Measurements from ENCODE around the gene TNFRSF18.
"Not testable (repeated sequence)": the region's sequence is repeated elsewhere in the genome, so short reads cannot be mapped to it uniquely, and the experiment has no call there.

Gene TNFRSF18

GRCh38 chr1:1179983-1180861, 26.2 kb downstream of the TNFRSF18 start:
- in situ Hi-C loops (cut with HindIII; ENCODE audit: low sequenced_read_pairs): no loop called here

GRCh38 chr1:1179346-1179982, 26.9 kb downstream of the TNFRSF18 start:
- in situ Hi-C loops (cut with HindIII; ENCODE audit: low sequenced_read_pairs): no loop called here

GRCh38 chr1:1178794-1179331, 27.5 kb downstream of the TNFRSF18 start:
- in situ Hi-C loops (cut with HindIII; ENCODE audit: low sequenced_read_pairs): no loop called here

DNA sequence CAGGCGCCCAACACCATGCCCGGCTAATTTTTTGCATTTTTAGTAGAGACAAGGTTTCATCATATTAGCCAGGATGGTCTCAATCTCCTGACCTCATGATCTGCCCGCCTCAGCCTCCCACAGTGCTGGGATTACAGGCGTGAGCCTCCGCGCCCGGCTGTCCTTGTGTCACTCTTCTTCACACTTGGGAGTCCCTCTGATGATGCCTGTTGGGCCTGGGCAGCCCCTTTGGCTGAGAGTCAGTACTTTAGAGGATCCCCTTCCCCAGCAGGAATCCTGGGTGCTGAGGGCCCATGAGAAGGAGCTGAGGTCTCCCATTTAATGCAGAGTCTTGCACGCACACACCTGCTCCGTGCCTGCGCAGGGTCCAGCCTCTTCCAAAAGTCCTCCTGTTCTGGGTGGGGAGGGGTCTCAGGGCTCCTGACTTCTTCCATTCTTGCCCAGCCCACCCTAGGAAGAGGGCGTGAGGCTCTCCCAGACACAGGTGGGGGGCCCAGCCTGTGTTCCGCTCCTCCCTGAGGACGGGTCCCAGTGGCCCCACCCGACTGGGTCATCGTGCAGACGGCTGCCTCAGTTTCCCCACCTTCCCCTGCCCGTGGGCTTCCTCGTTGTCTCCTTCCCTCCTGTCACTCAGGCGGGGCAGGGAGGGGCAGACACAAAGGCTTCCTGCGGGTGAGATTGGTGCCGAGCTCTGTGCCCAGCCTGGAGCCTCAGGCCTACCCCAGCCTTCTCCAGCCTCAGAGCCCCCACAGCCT, 28.8 kb downstream of the TNFRSF18 start:
- in situ Hi-C loops (cut with HindIII; ENCODE audit: low sequenced_read_pairs): no loop called here

DNA sequence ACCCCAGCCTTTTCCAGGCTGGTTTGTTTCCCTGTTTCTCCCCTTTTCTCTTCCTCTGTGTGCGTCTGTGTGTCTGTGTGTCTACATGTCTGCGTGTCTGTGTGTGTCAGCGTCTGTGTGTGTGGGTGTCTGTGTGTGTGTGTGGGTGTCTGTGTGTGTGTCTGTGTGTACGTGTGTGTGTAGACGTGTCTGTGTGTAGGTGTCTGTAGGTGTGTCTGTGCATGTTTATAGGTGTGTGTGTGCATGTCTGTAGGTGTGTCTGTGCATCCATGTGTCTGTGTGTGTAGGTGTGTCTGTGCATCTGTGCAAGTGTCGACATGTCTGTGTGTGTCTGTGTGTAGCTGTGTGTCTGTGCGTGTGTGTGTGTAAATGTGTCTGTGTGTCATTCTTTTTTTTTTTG, 29.5 kb downstream of the TNFRSF18 start:
- in situ Hi-C loops (cut with HindIII; ENCODE audit: low sequenced_read_pairs): no loop called here

DNA sequence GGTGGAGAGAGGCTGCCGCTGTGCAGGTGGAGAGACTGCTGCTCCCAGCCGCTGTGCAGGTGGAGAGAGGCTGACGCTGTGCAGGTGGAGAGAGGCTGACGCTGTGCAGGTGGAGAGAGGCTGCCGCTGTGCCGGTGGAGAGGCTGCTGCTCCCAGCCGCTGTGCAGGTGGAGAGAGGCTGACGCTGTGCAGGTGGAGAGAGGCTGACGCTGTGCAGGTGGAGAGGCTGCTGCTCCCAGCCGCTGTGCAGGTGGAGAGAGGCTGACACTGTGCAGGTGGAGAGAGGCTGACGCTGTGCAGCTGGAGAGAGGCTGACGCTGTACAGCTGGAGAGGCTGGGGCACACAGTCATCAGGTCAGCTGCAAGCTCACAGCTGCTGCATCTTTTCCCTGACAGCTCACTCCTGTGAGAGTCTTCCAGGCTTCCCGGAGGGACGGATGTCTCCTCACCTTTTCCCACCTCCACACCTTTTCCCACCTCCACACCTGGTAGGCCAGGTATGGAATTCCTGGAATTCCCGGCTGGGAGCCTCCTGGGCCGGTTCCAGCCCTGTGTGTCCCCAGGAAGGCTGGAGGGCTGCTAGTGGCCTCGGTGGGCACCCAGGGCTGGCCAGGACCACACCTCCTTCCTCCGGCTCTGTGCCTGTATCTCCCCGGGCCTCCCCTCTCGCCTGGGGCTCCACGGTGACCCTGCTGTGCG, 30.2 kb downstream of the TNFRSF18 start:
- in situ Hi-C loops (cut with HindIII; ENCODE audit: low sequenced_read_pairs): not testable (repeated sequence)

DNA sequence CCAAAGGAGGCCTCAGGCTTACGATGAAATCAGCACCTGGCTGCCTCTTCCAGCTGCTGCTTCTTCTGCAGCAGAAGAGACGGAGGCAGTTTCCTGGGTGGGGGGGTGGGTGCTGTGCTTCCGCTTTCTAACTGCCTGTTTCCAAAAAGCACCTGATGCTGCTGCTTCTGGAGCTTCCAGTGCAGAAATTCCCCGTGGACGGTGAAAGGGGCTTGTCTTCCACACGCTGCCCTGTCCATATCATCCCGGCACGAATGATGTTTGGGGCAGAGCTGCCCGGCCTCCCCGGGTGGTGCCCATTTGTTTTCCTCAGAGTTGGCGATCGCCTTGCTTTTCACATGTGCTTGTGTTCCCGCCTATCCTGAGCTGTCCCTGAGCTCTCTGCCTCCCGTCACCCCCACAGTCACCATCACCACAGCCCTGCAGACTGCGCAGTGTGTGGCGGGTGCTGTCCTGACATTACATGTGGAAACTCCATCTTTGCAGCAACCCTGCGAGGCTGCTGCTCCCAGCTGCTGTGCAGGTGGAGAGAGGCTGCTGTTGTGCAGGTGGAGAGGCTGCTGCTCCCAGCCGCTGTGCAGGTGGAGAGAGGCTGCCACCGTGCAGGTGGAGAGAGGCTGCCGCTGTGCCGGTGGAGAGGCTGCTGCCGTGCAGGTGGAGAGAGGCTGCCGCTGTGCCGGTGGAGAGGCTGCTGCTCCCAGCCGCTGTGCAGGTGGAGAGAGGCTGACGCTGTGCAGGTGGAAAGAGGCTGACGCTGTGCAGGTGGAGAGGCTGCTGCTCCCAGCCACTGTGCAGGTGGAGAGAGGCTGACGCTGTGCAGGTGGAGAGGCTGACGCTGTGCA, 30.9 kb downstream of the TNFRSF18 start:
- in situ Hi-C loops (cut with HindIII; ENCODE audit: low sequenced_read_pairs): no loop called here

- in situ Hi-C loops (cut with HindIII; ENCODE audit: low sequenced_read_pairs): no loop called here
These were observed 32.5 kb downstream of the TNFRSF18 start, which contains the start of gene TTLL10 for GRCh38 chr1:1173793-1174415. Gene TTLL10, plus strand, starts transcription at chr1:1173880. Its CDS starts 5,336 bp downstream, at chr1:1179216.

- in situ Hi-C loops (cut with HindIII; ENCODE audit: low sequenced_read_pairs): no loop called here
These were observed 33.2 kb downstream of the TNFRSF18 start for GRCh38 chr1:1173061-1173792.

DNA sequence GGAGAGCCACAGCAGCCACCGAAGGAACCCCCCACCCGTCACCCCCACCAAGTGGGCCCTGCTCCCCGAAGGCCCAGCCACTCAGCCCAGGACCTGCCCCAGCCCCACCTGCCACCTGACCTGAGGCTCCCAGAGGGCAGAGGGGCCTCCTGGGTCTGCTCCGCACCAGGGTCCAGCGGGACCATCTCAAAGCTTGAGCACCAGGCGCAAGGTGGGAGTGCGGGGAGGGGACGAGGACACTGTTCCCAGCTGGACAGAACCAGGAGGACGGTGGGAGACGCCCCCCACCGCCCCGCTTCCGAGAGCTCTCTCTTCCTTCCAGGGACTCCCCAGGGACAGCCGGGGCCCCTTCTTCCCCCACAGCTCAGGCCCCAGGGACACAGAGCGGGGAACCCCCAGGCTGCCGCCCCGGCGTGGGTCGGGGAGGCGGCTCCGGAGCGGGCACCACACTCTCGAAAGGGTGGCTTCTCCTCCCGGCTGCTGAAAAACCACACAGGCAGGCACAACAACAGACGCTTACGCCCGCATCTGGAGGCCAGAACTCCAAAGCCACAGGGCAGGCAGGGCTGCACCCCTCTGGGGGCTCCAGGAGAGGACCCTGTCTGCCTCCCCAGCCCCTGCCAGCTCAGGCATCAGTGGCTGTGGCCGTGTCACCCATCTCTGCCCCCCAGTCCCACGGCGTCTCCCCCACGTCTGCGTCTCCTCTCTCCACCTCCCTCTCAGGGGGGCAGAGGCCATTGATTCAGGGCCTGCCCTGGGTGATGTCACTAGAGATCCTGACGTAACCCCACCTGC, 34.6 kb downstream of the TNFRSF18 start:
- in situ Hi-C loops (cut with HindIII; ENCODE audit: low sequenced_read_pairs): no loop called here

DNA sequence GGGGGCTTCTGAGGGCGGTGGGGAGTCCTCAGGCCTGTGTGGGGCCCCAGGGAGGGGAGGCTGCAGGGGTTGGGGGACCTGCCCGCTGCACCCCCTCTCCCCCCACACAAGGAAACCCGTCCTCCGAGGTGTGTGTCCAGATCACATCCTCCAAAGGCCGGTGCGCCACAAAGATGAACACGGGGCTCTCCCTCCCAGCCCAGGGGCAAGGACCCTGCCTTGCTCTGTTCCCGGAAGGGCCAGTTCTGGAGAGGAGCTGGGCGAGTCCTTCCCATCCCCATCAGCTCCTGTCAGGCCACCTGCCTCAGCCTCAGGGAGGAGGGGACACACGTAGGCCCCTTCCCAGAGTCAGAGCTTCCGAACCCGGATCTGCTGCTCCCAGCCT, 35.2 kb downstream of the TNFRSF18 start:
- in situ Hi-C loops (cut with HindIII; ENCODE audit: low sequenced_read_pairs): no loop called here

- in situ Hi-C loops (cut with HindIII; ENCODE audit: low sequenced_read_pairs): no loop called here
These were observed 35.9 kb downstream of the TNFRSF18 start for GRCh38 chr1:1170215-1171091.

DNA sequence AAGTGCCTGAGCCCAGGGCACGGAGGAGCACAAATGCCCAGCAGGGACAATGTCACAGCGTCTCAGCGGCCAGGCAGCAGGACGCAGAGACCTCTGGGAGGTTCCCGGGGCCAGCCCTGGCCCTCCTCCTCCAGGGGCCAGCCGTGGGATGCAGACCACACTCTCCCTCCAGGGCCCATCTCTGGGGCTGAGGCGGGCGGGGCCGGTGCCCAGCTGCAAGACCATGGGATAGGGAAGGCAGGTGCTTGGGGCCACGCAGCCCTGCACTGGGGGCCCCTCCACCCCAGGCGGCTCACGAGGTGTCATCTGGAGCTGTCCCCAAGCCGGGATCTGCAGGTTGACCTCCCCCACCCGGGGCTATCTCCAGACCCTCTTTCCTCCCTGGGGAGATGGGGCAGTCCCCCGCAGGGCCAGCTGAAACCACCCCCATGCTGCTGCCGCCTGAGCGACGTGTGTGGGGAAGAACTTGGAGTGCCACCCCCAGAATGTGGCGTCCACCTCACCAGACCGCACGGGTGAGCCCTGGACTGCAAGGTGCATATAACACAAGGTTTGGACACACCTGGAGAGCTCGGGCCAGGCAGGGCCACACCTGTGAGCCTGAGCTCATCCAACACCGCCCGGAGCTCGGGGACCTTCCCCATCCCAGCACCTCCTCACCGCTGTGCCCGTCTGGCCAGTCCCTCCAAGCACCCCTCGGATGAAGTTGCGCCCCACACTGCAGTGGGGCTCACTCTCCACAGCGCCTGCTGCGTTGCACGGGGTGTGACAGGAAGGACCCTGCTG, 36.8 kb downstream of the TNFRSF18 start:
- in situ Hi-C loops (cut with HindIII; ENCODE audit: low sequenced_read_pairs): no loop called here

GRCh38 chr1:1168451-1169411, 37.7 kb downstream of the TNFRSF18 start:
- in situ Hi-C loops (cut with HindIII; ENCODE audit: low sequenced_read_pairs): no loop called here
